Occipital lobe (tissue), 2 donors: ENCODE measurements around the gene CACNA2D3. TPM values are rescaled to one million over a fixed set of nuclear protein-coding genes. Genes with fewer than 3 reads are reported as not detected.
A peak's percentile ranks its signal among the peaks of the same experiment; 100 is the strongest.

Experiments used
- DNase-seq: peaks from one replicate; lab custom pipeline; 2025; lab: John Stamatoyannopoulos, UW
- total RNA-seq: library from RNA; depleted of rRNA; stranded (reverse); fragments of >200 nt; gene quantifications from one replicate; pipeline ENCODE4 v1.2.3, GENCODE V29; 2014

The CACNA2D3 gene
- total RNA-seq, 1 donor from 2014 or later, result 11.2 TPM

DNA sequence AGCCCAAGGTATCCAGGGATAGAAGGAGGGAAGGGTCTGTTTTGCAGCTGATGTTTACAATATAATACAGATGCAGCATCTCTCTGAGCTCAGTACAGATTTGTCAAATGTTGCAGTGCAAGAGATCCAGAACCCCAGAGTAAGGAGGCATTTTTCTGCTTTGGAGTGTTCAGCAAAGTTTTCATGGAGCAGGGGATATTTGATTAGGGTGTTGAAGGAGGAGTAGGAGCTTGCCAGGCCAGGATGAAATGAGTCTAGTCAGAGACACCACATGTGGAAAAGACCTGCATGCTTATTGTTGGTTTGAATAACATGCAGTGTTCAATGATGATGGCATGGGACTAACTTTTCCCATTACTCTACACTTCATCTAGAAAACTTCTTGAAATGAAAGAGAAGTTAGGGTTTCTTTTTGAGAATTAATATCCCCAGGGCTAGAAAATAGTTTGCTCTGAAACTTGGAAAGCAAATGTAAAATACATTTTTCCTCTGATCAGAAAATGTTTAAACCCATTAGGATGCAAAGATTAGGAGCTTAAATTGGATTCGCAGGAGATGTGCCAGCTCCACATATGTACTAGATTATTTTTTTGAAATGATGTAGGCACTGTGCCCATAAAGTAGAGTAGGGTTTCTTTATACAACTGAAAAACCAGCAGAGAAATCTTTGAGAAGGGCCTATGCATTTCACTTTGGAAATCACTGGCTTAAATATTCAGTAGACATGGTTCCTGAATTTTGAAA, 243.8 kb downstream of the CACNA2D3 start:
- DNase-seq, result no peak

DNA sequence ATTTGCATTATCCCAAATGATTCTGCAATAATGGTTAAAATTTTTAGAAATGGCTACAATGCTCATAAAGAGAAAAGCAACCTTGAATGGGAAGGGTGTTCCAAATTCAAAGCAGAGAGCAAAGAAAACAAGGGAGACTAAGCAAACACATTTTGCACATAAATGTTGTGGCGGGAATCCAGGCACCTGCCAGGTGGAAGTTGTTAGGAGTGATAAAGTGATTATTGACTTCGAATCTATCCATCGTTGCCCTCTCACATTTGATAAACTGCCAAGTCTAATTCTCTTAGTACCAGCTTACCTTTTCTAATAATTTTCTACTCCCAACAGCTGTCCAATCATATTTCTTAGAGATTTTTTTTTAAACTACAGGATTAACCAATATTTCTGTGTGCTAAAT, 244.5 kb downstream of the CACNA2D3 start:
- no peak for DNase-seq

DNA sequence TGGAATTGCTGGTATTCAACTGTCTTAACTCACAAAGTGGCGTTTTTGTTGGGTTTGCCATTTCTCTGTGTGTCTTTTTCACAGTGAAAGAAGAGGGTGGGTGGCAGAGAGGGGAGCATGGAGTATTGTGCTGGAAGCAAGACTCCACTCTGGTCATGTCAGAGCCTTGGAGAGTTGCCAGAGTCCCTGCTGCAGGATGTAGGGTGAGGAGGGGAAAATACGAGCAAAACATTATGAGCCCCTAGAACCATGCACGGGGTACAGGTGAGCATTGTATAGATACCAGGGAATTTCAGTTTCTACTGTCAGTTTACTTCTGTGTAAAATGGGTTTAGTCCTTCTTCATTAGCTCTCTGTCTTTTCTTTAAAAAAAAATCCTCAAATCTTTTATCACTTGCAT, 249.9 kb downstream of the CACNA2D3 start:
- no peak for DNase-seq

DNA sequence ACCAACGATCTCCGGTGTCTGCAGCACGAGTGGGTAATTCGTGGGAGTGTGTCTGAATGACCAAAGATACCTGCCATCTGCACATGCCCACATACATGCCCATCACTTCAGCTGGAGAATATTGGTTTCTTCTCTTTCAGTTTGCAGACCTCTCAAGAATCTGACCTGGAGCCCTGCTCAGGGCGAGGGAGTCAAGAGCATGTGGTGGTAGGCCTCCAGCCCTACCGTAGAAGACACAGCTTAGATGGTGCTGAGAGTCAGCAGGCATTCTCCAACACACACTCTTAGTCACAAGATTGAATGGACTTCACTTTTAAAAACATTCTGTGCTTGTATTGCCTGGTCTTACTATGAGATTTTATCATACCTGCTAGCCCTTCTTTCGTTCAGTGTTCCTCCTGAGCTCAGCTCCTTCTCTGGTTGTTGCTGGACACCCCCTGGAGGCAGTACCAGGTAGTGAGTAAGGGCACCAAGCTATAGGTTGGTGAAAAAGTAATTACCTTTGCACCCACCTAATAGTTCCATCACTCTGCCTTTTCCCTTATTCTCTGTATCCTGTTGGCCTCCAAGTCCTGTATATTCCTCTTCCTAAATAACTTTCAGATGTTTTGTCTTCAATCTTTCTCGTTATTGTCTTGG, 252.0 kb downstream of the CACNA2D3 start:
- no peak for DNase-seq

DNA sequence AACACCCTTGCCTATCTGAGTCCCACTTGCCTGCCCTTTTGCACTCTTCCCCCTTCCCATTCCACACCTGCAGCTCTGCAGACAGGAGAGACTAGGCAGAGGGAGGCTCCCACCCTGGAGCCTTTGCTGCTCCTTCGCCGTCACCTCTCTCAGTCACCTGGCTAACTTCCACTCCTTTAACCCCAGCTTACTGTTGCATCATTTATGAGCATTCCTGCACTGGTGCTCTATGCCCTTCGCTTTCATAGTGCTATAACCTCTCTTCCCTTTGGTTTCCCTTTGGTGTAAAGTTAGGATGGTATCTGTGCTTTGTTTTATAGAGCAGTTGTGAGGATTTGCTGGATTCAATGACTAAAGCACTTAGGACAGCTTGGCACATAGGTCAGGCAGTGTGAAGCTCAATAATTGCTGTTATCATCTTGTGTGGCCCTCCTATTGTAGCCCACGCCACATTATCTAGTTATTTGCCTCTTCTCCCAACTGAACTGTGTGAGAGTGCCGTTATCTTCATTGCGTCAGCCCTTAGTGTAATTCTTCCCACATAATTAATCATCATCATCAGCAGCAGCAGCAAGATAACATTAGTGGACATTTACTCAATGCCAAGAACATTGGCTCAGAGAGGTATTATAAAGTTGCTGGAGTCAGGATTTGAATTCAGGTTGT, 253.9 kb downstream of the CACNA2D3 start:
- DNase-seq, result no peak

DNA sequence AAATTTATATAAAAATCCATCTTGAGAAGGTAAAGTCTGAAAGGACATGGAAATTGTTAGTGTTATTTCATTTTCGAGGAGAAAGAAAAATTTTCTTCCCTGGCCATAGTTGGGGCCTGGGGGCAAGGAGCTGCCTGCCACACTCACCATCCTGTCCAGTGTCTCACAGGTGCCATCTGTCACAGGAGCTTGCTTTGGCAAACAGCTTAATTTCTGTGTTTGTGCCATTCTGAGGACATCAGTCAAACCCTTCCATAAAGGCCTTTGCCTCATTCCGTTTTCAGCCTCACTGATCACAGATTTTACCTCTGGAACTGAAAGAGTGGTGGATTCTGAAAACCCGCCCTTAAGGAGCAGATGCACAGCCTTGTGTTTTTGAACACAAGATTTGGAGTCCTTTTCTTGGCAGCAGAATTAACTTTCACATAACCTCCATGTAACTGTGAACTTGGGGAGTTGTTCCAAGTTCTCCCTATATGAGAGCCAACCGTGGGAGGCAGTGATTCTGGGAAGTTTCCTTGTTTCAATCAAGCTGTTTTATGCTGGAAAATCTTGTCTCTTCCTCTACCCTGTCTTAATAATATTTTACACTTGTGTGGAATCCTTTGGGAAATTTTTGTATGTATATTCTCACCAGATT, 254.7 kb downstream of the CACNA2D3 start:
- no peak for DNase-seq

DNA sequence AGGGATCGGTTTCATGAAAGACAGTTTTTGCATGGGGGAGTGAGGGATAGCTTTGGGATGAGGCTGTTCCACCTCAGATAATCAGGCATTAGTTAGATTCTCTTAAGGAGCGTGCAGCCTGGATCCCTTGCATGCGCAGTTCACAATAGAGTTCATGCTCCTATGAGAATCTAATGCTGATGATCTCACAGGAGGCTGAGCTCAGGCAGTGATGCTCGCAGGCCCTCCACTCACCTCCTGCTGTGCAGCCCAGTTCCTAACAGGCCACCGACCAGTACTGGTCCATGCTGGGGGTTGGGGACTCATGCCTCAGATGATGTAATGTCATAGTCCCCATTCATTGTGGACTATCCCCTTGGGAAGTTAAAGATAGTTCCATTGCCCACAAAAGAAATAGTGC, 255.8 kb downstream of the CACNA2D3 start:
- DNase-seq, result no peak

DNA sequence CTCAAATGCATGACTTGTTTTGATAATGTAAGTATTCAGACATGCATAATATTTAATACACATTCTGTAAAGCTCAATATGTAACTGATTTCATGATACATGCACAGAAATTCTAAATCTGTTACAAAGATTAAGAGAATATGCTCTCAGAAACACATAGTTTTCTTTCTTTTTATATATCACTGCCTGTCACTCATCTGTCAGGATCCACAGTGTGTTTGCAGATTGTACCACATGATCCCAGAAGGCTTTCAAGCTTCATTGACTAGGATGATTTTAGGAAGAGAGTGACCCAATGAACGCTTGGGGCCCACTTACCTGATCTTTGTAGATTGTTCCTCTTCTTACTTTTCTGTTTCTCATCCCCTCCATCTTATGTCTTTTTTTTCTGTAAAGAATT, 261.9 kb downstream of the CACNA2D3 start:
- no peak for DNase-seq

DNA sequence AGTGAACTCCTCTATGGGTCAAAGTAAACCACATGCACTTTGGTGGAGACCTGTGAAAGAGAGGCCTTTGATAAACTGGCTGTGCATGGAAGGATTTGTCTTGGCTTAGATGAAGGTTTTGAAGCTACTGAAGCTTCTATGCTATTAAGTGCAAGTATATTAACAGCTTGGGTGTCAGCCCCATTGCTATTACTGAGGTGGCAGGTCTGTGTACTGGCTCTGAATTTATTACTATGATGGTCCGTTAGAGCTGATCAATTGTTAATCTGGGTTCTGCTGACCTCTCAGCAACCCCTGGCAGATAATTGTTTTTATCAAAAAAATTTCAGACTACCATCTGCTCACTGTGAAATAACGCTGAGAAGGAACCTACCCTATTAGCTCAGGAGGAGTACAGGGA, 268.2 kb downstream of the CACNA2D3 start:
- no peak for DNase-seq

DNA sequence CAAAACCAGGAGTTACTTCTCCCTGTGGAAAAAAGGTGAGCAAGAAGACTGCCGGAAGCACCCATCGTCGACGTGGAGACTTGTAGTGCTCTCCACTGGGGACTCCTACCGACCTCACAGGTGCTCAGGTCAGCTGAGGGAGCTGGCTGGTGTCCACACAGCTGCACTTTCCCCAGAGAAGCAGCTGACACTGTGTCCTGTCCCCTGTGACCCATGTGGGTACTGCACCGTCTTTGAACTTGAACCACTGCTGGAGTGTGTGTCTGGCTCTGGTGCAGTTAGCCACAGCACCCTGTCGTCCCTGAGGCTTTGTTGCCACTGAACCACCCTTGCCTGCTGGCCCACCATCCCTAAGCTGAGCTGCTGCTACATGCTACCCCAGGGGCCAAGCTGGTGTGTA, 270.8 kb downstream of the CACNA2D3 start:
- no peak for DNase-seq

DNA sequence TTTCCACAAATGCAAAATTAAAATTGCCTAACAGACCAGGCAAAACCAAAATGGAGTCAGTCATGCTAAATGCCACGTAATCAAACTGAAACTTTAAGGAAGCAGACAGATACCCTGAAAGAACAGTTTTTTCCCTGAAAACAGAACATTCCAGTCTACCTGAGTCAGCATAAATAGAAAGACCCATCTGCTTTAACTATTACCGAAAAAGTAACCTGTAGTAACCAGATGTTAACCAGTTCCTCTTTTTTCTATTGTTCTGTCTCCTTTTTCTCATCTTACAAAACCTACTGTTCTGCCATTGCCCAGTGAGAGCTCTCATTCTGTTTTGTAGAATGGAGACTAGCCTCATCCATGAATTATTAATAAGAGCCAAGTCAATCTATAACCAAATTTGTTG, 286.0 kb downstream of the CACNA2D3 start:
- DNase-seq, result no peak

DNA sequence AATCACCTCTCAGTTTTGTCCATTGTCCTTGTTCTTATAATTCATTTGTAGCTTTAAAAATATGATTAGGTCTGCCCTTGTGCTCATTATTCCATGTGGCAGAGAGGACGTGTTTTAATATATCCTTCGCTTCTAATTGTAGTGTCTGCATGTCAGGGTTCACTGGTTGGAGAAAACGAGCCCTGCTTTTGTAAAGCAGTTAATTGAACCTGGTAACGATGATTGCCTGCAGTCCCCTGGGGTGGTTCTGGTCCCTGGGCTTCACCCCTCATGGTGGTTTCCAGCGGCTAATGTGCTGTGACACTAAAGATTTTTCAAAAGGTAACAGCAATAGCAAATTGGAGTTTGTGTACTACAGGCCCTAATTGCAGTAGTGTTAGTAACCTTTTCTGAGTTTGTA, 299.6 kb downstream of the CACNA2D3 start:
- DNase-seq, result no peak

DNA sequence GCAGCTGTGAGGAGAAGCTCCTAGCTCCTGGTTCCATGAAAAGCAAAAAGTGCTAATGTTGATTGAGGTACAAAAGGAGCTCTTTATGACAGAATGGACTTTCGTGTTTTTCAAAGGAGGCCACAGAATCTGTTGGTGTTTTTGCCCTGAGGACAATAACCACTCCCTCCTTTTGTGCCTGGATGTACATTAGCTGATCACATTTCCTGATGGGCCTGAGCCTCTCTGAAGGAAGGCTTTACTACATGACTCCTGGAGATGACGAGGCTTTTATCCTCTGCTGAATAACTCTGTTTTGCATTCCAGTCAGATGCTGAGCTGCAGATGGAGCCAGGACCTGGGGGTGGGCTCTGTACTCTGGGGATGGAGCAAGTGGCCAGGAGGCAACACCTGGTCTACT, 301.9 kb downstream of the CACNA2D3 start:
- no peak for DNase-seq

DNA sequence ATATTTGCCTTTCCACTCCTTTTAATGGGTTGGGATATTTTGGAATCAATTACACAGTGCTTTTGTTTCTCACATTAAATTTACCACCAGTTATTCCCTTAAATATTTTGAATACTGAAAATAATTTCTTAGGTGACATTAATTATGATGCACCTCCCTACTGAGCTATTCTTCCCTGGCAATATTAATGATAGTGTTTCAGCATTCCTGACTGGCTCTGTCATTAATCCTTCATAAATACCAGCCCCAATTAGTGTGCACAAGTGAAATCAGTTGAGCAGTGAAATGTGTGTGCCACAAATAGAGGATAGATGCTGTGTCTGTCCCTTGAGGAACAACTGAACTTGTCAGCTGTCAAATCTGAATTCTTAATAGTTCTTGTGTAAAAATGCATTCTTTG, 304.0 kb downstream of the CACNA2D3 start:
- DNase-seq, result no peak

DNA sequence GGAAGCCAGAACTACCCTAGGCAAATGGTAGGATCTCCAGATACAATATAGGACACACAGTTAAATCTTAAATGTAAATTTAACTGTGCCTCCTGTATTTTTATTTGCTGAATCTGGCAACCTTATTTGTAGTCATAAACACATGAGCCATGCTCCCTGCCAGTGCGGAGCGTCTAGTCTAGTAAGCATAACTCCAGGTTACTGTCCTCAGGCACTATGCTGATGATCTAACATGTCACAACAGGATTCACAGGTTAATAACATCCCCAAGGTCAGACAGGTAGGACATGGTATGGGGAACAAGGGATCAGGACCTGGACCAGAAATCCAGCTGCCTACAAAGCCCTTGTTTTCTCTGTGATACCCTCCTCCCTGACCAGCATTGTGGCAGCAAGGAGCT, 305.1 kb downstream of the CACNA2D3 start:
- DNase-seq, result no peak

DNA sequence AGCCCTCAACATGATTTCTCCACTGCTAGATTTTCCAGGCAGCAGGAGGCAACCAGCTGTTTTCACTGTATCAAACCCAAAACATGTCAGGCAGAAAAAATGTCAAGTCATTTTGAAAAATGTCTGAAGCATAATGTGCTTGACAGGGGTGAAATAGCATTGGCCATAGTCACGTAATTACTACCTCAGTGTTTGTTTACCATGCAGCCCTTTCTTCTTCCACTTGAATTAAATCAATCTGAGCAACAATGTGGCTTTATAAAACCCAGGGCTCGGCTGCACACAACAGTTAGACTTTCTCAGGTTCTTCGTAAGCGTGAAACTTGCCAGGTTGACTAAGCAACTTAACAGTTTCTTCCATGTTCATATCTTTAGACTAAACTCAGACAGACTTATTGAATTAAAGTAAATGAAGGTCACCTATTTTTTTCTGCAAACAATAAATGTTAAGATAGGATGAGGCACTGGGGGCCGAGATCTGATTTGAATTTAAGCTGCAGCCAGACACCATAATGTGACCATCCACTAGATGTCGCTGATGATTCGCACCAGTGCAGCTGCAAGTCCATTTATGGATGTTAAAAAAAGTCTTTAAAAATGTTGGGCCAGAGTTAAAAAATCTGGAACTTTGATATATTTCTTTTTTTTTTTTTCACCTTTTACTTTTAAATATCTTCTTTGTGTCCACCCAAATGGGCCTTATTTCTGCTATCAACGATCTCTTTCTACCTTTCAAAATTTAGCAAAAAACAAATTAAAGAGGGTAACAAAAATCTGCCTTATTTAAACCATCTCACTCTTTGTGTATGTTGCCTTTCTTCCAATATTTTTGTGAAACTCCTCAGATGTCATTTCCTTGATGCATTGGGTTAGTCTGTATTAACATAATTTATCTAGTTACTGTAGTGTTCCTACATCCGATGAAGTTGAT, 305.9 kb downstream of the CACNA2D3 start:
- peak; percentile 13 for DNase-seq

DNA sequence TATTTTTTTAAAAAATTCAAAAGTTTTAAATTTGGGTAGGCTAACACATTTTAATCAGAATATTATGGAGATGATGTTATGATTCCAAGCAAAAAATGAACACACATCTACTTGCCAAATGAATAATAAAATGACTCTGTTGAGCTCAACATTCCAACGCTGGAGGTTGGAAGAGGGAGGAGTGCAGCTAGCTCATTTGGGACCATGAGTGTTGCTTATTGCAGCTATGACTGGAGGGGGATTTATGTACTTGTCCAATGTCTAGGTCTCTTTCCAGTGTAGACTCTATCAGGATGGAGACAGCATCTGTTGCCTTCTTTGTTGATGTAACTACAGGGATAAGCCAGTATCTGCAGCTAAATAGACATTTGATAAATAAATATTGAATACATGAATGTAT, 310.6 kb downstream of the CACNA2D3 start:
- DNase-seq, result no peak

DNA sequence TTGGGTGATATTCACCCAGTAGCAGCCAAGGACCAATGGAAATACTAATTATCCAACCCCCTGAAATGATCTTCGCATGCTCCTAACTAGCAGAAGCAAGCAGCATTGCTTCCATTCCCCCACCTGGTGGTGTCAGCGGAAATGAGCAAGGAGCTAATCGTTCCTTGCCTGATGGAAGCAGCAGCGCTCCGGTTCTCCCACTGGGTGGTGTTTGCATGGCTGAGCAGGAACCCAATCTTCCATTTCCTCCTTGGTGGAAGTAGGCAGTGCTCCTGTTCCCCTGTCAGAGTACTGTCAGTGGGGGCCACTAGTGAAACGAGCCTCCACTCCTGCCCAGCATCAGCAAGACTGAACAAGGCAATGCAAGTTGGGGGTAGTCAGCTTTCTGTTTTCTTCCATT, 311.5 kb downstream of the CACNA2D3 start:
- no peak for DNase-seq

DNA sequence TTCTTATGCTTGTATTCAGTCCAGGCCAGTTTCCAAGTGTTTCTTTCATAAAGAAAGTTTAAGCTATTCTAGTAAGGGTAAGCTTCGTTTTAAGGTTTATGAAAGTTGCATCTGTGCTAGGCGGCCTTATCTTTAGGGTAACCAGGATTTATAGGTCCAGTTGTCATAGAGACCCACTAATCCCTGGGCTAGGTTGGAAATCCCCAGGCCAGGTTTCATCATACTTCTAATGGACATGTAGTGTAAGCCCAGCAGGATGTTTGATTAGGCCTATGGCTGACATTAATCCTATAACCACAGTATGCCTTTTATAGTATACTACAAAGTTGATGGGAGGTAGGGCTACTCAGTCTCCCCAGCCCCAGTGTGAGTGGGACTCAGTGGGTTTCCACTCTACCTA, 312.4 kb downstream of the CACNA2D3 start:
- no peak for DNase-seq

DNA sequence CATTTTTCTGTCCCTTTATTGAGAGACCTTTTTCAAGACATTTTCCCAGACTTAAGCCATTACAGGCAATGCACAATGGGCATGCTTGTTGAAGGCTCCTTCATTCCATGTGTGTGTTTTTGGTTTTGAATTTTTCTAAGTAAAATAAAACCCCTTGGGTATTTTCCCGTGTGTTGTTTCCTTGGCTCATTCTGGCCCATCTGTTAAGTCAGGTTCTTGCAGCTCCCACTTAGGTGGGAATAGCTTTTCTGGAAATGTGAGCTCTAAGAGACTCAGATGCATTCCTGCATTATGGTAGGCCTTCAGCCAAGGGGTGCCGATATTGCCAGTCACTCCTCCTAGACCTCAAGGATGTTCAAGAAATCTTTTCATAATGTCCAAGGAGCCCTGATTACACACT, 314.9 kb downstream of the CACNA2D3 start:
- no peak for DNase-seq

DNA sequence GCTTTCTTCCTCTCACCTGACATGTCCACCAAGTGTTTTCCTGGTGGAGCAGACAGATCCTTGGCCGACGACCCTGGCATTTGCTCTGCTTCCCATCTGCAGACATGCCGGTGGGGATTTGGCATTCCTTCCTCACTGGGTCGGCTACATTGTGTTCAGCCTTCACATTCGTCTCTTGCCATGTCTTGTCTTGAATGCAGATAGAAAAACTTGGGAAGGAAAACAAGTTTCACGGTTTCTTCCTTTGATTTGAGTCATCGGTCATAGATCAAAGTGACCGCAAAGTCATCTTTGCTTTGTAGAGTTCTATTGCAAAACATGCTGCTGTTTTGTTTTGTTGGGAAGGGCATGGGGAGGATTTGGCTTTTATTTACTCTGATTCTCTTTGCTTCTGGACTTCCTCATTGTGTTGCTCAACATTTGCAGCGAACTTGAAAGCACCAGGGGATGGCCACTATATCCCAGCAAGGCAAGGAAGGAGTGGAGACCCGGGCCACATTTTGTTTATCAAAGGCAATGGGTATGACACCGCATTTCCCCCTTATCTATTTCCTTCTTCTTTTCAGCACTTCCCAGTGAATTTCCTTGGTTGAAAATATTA, 321.3 kb downstream of the CACNA2D3 start:
- no peak for DNase-seq
